DND-41 (cell line): ENCODE measurements around the gene PROB1.

ENCODE experiments used
- CTCF ChIP-seq: IDR thresholded peaks from 2 replicates; pipeline ENCODE4 v1.5.1; 2012; ENCODE audit warnings: borderline replicate concordance, low read length, moderate library complexity, mild to moderate bottlenecking; ENCODE audit not compliant: poor library complexity, severe bottlenecking; ENCODE audit errors: extremely low read depth
- EZH2 ChIP-seq: IDR thresholded peaks from 3 replicates; pipeline ENCODE4 v1.6.1; 2012; ENCODE audit warnings: borderline replicate concordance, low read depth, mild to moderate bottlenecking, moderate library complexity, low read length, inconsistent platforms; ENCODE audit not compliant: severe bottlenecking

GRCh38 chr5:139361835-139362429 lies 33.0 kb downstream of the PROB1 start:
- TF ChIP-seq CTCF: no peak
- TF ChIP-seq EZH2: no peak
